GM23338 (cell line): Measurements from ENCODE around the gene PTPN21. TPM values are rescaled to one million over a fixed set of nuclear protein-coding genes. Genes with fewer than 3 reads are reported as not detected.

Experiments
- ATAC-seq: fragments of 200-7000 bp; cut with Tn5 transposase; 3 replicates; pipeline ENCODE4 v1.9.1; 2020
- DNase-seq: peaks from one replicate; pipeline ENCODE4 v3.0.0-alpha.2; 2015; ENCODE audit warnings: low spot score
- H2AFZ ChIP-seq: fragments of 200-600 bp; sonication (generic); 2 replicates; pipeline ENCODE4 v1.8.0; 2016; ENCODE audit warnings: antibody characterized with exemption, mild to moderate bottlenecking, moderate library complexity
- H3F3A ChIP-seq: fragments of 200-600 bp; sonication (generic); replicated peaks from 2 replicates; pipeline ENCODE4 v1.8.0; 2017; ENCODE audit warnings: antibody characterized with exemption, mixed run types, low read depth
- H3K27ac ChIP-seq: fragments of 200-600 bp; sonication (generic); 2 replicates; pipeline ENCODE4 v1.6.1; 2016; ENCODE audit warnings: low read depth
- H3K27me3 ChIP-seq: fragments of 200-600 bp; sonication (generic); 2 replicates; pipeline ENCODE4 v1.8.0; 2016; ENCODE audit warnings: mild to moderate bottlenecking, mixed run types, moderate library complexity; ENCODE audit not compliant: insufficient read depth
- H3K36me3 ChIP-seq: fragments of 200-600 bp; sonication (generic); 2 replicates; pipeline ENCODE4 v1.8.0; 2016; ENCODE audit warnings: mild to moderate bottlenecking; ENCODE audit not compliant: insufficient read depth
- H3K4me1 ChIP-seq: fragments of 200-600 bp; sonication (generic); 2 replicates; pipeline ENCODE4 v1.8.0; 2016; ENCODE audit warnings: mild to moderate bottlenecking, moderate library complexity; ENCODE audit not compliant: insufficient read depth
- H3K4me2 ChIP-seq: fragments of 200-600 bp; sonication (generic); 2 replicates; pipeline ENCODE4 v1.7.1; 2017; ENCODE audit warnings: mixed run types
- H3K4me3 ChIP-seq: fragments of 200-600 bp; sonication (generic); 2 replicates; pipeline ENCODE4 v1.6.1; 2016; ENCODE audit warnings: mixed run types
- H3K79me2 ChIP-seq: fragments of 200-600 bp; sonication (generic); replicated peaks from 2 replicates; pipeline ENCODE4 v1.8.0; 2017; ENCODE audit warnings: mild to moderate bottlenecking; ENCODE audit not compliant: insufficient read depth
- H3K9me2 ChIP-seq: fragments of 200-600 bp; sonication (generic); 2 replicates; pipeline ENCODE4 v1.8.0; 2017; ENCODE audit not compliant: insufficient read depth
- H4K20me1 ChIP-seq: fragments of 200-600 bp; sonication (generic); replicated peaks from 2 replicates; pipeline ENCODE4 v1.8.0; 2017; ENCODE audit warnings: mild to moderate bottlenecking; ENCODE audit not compliant: insufficient read depth
- H3K27ac Mint-ChIP-seq: 2 replicates; pipeline ENCODE4 v1.8.0; 2020; ENCODE audit warnings: inconsistent platforms, mild to moderate bottlenecking, moderate library complexity, mixed read lengths
- H3K27me3 Mint-ChIP-seq: 3 replicates; pipeline ENCODE4 v1.8.0; 2022; ENCODE audit warnings: low read depth, mild to moderate bottlenecking, moderate library complexity, mixed read lengths, inconsistent platforms; ENCODE audit not compliant: insufficient read depth, poor library complexity
- H3K36me3 Mint-ChIP-seq: 3 replicates; pipeline ENCODE4 v1.8.0; 2021; ENCODE audit warnings: low read depth, mild to moderate bottlenecking, inconsistent platforms, moderate library complexity, mixed read lengths
- H3K4me1 Mint-ChIP-seq: 3 replicates; pipeline ENCODE4 v1.8.0; 2020; ENCODE audit warnings: mild to moderate bottlenecking, inconsistent platforms, mixed read lengths
- H3K4me3 Mint-ChIP-seq: 3 replicates; pipeline ENCODE4 v1.8.0; 2021; ENCODE audit warnings: moderate library complexity, mild to moderate bottlenecking, inconsistent platforms, mixed read lengths
- H3K9me3 Mint-ChIP-seq: 3 replicates; pipeline ENCODE4 v1.8.0; 2020; ENCODE audit warnings: moderate library complexity, mild to moderate bottlenecking, inconsistent platforms, mixed read lengths
- CREB1 ChIP-seq: fragments of 250-450 bp; sonication (Bioruptor Pico); IDR thresholded peaks from 2 replicates; pipeline ENCODE4 v1.5.0; 2020; ENCODE audit warnings: low read depth, mild to moderate bottlenecking, moderate library complexity
- EZH2 ChIP-seq: fragments of 200-600 bp; sonication (generic); IDR thresholded peaks from one replicate; pipeline ENCODE4 v1.8.0; 2017; ENCODE audit warnings: antibody characterized with exemption, mild to moderate bottlenecking, low read depth; ENCODE audit not compliant: unreplicated experiment
- EZH2phosphoT487 ChIP-seq: fragments of 200-600 bp; sonication (generic); IDR thresholded peaks from one replicate; pipeline ENCODE4 v1.8.1; 2018; ENCODE audit warnings: antibody characterized with exemption; ENCODE audit not compliant: unreplicated experiment
- JUNB ChIP-seq: IDR thresholded peaks from one replicate; pipeline ENCODE4 v1.6.1; 2016; ENCODE audit warnings: antibody characterized with exemption; ENCODE audit not compliant: unreplicated experiment
- NANOG ChIP-seq: IDR thresholded peaks from 2 replicates; pipeline ENCODE4 v1.6.1; 2016; ENCODE audit warnings: antibody characterized with exemption, borderline replicate concordance
- POLR2AphosphoS5 ChIP-seq: IDR thresholded peaks from 2 replicates; pipeline ENCODE4 v1.6.1; 2016; ENCODE audit warnings: antibody characterized with exemption, low read depth
- STAT1 ChIP-seq: IDR thresholded peaks from one replicate; pipeline ENCODE4 v1.6.1; 2016; ENCODE audit warnings: antibody characterized with exemption; ENCODE audit not compliant: unreplicated experiment
- ZNF114 ChIP-seq: fragments of 250-450 bp; sonication (Bioruptor Pico); IDR thresholded peaks from 2 replicates; pipeline ENCODE4 v1.5.0; 2020; ENCODE audit warnings: mild to moderate bottlenecking, moderate library complexity
- ZNF331 ChIP-seq: fragments of 250-450 bp; sonication (Bioruptor Pico); IDR thresholded peaks from 2 replicates; pipeline ENCODE4 v1.5.0; 2020; ENCODE audit warnings: low read depth, mild to moderate bottlenecking, moderate library complexity
- polyA plus RNA-seq: library from polyadenylated mRNA; unstranded; fragments of >200 nt; fragmentation: Nextera tagmentation; extraction: Ambion mirVana; gene quantifications from 2 replicates; pipeline ENCODE4 v1.2.1, GENCODE V29; 2016
- total RNA-seq: library from RNA; depleted of rRNA; stranded (reverse); fragments of >200 nt; shearing (Covaris generic); gene quantifications from 2 replicates; pipeline ENCODE4 v1.2.3, GENCODE V29; 2014
- TF ChIP-seq, protein P1 (sequence below): IDR thresholded peaks from 2 replicates; pipeline ENCODE4 v1.6.1; 2016; ENCODE audit warnings: antibody characterized with exemption
- TF ChIP-seq, protein P2 (sequence below), 2 experiments: fragments of 200-600 bp in 1 of 2; sonication (generic) in 1 of 2; conservative IDR thresholded peaks; 2 replicates each; pipeline versions ENCODE4 v1.5.1 to v1.6.1; 2016 to 2017; ENCODE audit warnings: antibody characterized with exemption in 2 of 2, low read depth in 2 of 2, mild to moderate bottlenecking in 2 of 2, moderate library complexity in 1 of 2
- TF ChIP-seq, protein P3 (sequence below): IDR thresholded peaks from one replicate; pipeline ENCODE4 v1.6.1; 2018; ENCODE audit warnings: antibody characterized with exemption; ENCODE audit not compliant: unreplicated experiment

PTPN21 gene
- total and polyA plus RNA-seq, 2 experiments from 2014 or later: 2.7 to 5.6 TPM

DNA sequence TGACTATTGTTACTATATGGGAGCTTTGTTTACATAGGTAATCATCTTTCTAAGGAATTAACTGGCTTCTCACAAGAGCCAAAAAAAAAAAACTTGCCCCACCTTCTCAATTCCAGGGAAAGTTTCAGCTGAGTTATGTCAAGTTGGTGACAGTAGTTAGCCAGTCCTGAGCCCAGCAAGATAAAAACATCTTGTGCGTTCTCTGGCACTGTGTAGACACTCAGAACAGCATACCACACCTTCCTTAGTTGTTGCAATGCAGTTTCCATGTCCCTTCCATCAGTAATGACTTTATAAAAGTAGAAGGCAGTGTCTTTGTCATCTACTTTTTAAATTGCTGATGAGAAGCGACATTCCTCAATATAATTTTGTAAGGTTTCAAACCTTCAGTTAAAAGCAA lies 50.2 kb downstream of the PTPN21 start:
- no peaks in the 10 kb centered on the region for H4K20me1 ChIP-seq
- ATAC-seq (no peak), DNase-seq (no peak)
- H3K27me3 ChIP-seq: no peaks in the 10 kb centered on the region
- H3F3A ChIP-seq: no peaks in the 10 kb centered on the region
- no peaks in the 10 kb centered on the region for H3K9me2 ChIP-seq
- H3K79me2 ChIP-seq: no peaks in the 10 kb centered on the region
- H3K36me3 ChIP-seq: no peaks in the 10 kb centered on the region
- no peak overlapping the region for H2AFZ ChIP-seq
- Mint-ChIP-seq H3K9me3 (no peaks in the 10 kb centered on the region), H3K27me3 (no peaks in the 10 kb centered on the region), H3K27ac (no peak overlapping the region), H3K4me1 (no peaks in the 10 kb centered on the region), H3K36me3 (no peaks in the 10 kb centered on the region), H3K4me3 (no peak overlapping the region)
- TF ChIP-seq ZNF331 (CRISPR knock-in tag): no peak
- TF ChIP-seq JUNB: no peak
- no peak for TF ChIP-seq ZNF114 (CRISPR knock-in tag)
- TF ChIP-seq EZH2phosphoT487: no peak
- H3K4me3 ChIP-seq: no peak overlapping the region
- no peak overlapping the region for H3K27ac ChIP-seq
- no peaks in the 10 kb centered on the region for H3K4me1 ChIP-seq
- H3K4me2 ChIP-seq: no peak overlapping the region

DNA sequence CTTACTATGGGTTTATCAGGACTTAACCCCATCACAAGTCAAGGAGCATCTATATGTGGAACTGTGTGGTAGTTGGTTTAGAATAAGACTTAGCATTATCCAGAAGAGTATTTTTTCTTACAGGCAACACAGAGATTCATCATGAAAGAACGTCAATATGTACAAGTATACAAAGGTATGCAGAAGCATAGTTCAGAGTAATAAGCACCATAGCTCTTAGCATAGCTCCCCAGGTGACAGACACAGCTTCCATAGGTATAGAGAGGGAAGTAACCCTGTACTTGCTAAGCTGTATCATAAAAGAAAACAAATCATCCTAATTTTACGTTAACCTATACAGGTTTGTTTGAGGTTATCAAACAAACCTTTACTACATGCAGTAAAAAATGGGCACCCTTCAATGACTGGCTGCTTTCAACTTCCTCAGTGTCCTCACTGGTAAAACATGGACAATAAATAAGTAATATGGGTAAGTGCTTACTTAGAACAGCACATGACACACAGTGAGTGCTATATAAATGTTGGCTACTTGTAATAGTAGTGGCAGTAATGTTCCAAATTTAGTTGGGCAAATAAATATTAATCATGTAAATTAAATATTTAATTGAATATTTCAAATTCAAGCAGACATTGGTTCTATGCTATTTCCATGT lies 50.9 kb downstream of the PTPN21 start:
- H3K27me3 Mint-ChIP-seq: no peaks in the 10 kb centered on the region
- no peak overlapping the region for H3K27ac ChIP-seq
- H3K36me3 Mint-ChIP-seq: peaks cover 3% of the 10 kb centered on the region; the same call in 1 of the 3 replicates
- H2AFZ ChIP-seq: no peak overlapping the region
- ATAC-seq (no peak), DNase-seq (no peak)
- no peaks in the 10 kb centered on the region; the same call in 2 of the 3 replicates for H3K4me1 Mint-ChIP-seq
- H3K36me3 ChIP-seq: no peaks in the 10 kb centered on the region
- no peaks in the 10 kb centered on the region for H3K4me1 ChIP-seq
- H3K4me3 Mint-ChIP-seq: no peak overlapping the region
- no peaks in the 10 kb centered on the region for H3F3A ChIP-seq
- H3K27ac Mint-ChIP-seq: no peak overlapping the region
- H4K20me1 ChIP-seq: no peaks in the 10 kb centered on the region
- no peaks in the 10 kb centered on the region for H3K27me3 ChIP-seq
- no peaks in the 10 kb centered on the region for H3K9me3 Mint-ChIP-seq
- no peaks in the 10 kb centered on the region for H3K9me2 ChIP-seq
- H3K4me2 ChIP-seq: no peak overlapping the region
- H3K79me2 ChIP-seq: no peaks in the 10 kb centered on the region
- H3K4me3 ChIP-seq: no peak overlapping the region
- TF ChIP-seq ZNF114 (CRISPR knock-in tag) (no peak), EZH2 (no peak), ZNF331 (CRISPR knock-in tag) (no peak), NANOG (no peak), STAT1 (no peak), JUNB (no peak), POLR2AphosphoS5 (no peak), CREB1 (CRISPR knock-in tag) (no peak), EZH2phosphoT487 (no peak)
- TF ChIP-seq, protein P1, sequence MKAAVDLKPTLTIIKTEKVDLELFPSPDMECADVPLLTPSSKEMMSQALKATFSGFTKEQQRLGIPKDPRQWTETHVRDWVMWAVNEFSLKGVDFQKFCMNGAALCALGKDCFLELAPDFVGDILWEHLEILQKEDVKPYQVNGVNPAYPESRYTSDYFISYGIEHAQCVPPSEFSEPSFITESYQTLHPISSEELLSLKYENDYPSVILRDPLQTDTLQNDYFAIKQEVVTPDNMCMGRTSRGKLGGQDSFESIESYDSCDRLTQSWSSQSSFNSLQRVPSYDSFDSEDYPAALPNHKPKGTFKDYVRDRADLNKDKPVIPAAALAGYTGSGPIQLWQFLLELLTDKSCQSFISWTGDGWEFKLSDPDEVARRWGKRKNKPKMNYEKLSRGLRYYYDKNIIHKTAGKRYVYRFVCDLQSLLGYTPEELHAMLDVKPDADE: no peak
- TF ChIP-seq, protein P2, sequence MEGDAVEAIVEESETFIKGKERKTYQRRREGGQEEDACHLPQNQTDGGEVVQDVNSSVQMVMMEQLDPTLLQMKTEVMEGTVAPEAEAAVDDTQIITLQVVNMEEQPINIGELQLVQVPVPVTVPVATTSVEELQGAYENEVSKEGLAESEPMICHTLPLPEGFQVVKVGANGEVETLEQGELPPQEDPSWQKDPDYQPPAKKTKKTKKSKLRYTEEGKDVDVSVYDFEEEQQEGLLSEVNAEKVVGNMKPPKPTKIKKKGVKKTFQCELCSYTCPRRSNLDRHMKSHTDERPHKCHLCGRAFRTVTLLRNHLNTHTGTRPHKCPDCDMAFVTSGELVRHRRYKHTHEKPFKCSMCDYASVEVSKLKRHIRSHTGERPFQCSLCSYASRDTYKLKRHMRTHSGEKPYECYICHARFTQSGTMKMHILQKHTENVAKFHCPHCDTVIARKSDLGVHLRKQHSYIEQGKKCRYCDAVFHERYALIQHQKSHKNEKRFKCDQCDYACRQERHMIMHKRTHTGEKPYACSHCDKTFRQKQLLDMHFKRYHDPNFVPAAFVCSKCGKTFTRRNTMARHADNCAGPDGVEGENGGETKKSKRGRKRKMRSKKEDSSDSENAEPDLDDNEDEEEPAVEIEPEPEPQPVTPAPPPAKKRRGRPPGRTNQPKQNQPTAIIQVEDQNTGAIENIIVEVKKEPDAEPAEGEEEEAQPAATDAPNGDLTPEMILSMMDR (conservative IDR thresholded peaks at IDR 0.05; ENCODE audit: low read depth in 2 of 2): no peak
- TF ChIP-seq, protein P3, sequence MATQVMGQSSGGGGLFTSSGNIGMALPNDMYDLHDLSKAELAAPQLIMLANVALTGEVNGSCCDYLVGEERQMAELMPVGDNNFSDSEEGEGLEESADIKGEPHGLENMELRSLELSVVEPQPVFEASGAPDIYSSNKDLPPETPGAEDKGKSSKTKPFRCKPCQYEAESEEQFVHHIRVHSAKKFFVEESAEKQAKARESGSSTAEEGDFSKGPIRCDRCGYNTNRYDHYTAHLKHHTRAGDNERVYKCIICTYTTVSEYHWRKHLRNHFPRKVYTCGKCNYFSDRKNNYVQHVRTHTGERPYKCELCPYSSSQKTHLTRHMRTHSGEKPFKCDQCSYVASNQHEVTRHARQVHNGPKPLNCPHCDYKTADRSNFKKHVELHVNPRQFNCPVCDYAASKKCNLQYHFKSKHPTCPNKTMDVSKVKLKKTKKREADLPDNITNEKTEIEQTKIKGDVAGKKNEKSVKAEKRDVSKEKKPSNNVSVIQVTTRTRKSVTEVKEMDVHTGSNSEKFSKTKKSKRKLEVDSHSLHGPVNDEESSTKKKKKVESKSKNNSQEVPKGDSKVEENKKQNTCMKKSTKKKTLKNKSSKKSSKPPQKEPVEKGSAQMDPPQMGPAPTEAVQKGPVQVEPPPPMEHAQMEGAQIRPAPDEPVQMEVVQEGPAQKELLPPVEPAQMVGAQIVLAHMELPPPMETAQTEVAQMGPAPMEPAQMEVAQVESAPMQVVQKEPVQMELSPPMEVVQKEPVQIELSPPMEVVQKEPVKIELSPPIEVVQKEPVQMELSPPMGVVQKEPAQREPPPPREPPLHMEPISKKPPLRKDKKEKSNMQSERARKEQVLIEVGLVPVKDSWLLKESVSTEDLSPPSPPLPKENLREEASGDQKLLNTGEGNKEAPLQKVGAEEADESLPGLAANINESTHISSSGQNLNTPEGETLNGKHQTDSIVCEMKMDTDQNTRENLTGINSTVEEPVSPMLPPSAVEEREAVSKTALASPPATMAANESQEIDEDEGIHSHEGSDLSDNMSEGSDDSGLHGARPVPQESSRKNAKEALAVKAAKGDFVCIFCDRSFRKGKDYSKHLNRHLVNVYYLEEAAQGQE: no peak
